ENCODE results near the gene SUMO3.

SUMO3 gene

DNA sequence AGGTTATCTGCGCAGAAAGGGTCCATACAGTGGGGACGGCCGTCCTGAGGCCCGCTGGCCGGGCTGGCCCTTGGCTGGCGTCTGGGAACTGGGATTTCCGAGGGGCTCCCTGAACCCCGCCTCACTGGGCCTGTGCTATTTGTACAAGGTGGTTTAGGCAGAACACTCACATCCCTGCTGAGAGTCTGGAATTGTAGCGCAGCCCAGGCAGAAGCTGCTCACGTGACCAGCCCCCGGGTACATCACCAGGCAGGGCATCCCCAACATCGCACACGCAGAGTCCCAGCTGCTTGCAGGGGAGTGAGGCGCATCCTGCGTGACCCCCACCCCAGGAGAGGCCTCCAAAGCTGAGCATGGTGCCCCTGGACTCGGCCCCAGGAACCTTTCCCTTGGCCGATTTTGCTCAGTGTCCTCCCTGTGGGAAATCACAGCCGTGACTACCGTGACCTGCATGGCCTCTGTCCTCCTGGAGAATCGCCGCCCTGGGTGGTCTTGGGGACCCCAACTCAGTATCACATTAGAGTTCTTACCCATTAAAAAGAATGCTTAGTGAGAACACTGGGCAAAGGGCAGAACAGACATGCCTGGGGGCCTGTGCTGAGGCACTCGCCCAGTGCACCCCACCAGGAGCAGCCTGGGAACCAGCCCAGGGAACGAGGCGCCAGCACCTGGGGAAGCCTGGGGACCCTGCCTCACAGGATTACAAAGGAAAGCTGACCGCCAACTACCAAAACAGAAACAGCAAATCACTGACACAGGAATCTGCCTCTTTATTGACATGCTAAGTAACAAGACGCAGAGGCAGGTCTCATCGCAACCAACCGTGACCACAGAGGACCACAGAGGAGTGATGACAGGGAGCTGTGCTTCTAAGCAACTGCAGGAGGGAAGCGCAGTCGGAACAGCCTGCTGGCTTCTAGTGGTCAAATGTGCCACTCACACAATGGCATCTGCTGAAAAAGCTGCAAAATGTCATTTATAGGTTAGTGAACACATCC, 49.7 kb downstream of the SUMO3 start:
- Histone ChIP-seq H3K27ac (ENCODE audit: low read depth, low read length) (no peak overlapping the region), H3K9me3 (ENCODE audit: control insufficient read depth, insufficient read depth, low read length) (no peaks in the 10 kb centered on the region)

DNA sequence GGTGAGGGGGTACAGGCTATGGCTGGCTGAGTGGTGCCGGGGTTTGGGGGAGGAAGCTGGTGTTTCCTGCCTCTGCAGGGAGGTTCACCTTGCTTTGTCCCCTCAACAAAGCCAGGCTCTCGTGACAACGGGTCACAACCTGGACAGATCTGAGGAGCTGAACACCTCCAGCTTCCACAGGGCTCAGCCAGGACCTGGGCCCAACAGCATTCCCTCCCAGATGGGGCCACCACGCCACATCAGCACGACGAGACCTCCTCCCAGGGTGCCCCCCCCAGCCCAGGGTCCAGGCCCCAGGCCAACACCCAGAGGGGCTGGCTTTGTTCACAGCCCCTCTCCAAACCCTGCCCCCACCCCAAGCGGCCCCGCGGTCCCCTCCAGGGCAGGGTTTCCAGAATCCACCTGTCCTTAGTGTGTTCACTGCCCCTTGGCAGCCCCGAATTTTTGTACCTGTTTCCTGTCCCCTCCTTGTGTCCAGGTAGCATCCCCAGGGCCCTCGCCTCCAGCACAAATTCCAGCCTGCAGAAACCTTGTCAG, 51.0 kb downstream of the SUMO3 start:
- no peaks in the 10 kb centered on the region for H3K9me2 ChIP-seq (replicated peaks; ENCODE audit: control insufficient read depth, low read length)
- no peaks in the 10 kb centered on the region for H4K20me1 ChIP-seq (ENCODE audit: control insufficient read depth, insufficient read depth, low read depth, low read length)
- H3K36me3 ChIP-seq (ENCODE audit: control insufficient read depth, low read length), result peaks cover 23% of the 10 kb centered on the region
- H3K4me2 ChIP-seq (ENCODE audit: low read length), result no peak overlapping the region
- H3K27me3 ChIP-seq (ENCODE audit: control insufficient read depth, low read length), result no peaks in the 10 kb centered on the region
- H3K9me3 ChIP-seq (ENCODE audit: control insufficient read depth, insufficient read depth, low read length), result no peaks in the 10 kb centered on the region
- H3K27ac ChIP-seq (ENCODE audit: low read depth, low read length), result no peak overlapping the region
- TF ChIP-seq, protein P1, sequence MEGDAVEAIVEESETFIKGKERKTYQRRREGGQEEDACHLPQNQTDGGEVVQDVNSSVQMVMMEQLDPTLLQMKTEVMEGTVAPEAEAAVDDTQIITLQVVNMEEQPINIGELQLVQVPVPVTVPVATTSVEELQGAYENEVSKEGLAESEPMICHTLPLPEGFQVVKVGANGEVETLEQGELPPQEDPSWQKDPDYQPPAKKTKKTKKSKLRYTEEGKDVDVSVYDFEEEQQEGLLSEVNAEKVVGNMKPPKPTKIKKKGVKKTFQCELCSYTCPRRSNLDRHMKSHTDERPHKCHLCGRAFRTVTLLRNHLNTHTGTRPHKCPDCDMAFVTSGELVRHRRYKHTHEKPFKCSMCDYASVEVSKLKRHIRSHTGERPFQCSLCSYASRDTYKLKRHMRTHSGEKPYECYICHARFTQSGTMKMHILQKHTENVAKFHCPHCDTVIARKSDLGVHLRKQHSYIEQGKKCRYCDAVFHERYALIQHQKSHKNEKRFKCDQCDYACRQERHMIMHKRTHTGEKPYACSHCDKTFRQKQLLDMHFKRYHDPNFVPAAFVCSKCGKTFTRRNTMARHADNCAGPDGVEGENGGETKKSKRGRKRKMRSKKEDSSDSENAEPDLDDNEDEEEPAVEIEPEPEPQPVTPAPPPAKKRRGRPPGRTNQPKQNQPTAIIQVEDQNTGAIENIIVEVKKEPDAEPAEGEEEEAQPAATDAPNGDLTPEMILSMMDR (IDR thresholded peaks at IDR 0.05; ENCODE audit: low read depth, low read length, poor library complexity, severe bottlenecking), result no peak
- no peak for TF ChIP-seq EZH2phosphoT487 (IDR thresholded peaks at IDR 0.05; ENCODE audit: borderline replicate concordance, low read length)
- H3K4me3 ChIP-seq (ENCODE audit: low read length), result no peak overlapping the region
- H3F3A ChIP-seq (ENCODE audit: control insufficient read depth, insufficient read depth), result no peaks in the 10 kb centered on the region
- H3K79me2 ChIP-seq (ENCODE audit: control insufficient read depth, low read length), result no peaks in the 10 kb centered on the region
- no peaks in the 10 kb centered on the region for H3K4me1 ChIP-seq (ENCODE audit: control insufficient read depth, low read length)

More for the DNA sequence above, 49.7 kb downstream of the SUMO3 start:
- no peaks in the 10 kb centered on the region for H3F3A ChIP-seq (ENCODE audit: control insufficient read depth, insufficient read depth)
- H3K9me2 ChIP-seq (replicated peaks; ENCODE audit: control insufficient read depth, low read length), result no peaks in the 10 kb centered on the region
- H3K79me2 ChIP-seq (ENCODE audit: control insufficient read depth, low read length), result no peaks in the 10 kb centered on the region
- H3K4me1 ChIP-seq (ENCODE audit: control insufficient read depth, low read length), result no peaks in the 10 kb centered on the region
- H3K36me3 ChIP-seq (ENCODE audit: control insufficient read depth, low read length), result peaks cover 35% of the 10 kb centered on the region
- H3K4me2 ChIP-seq (ENCODE audit: low read length), result no peak overlapping the region
- TF ChIP-seq EZH2phosphoT487 (IDR thresholded peaks at IDR 0.05; ENCODE audit: borderline replicate concordance, low read length), result no peak
- TF ChIP-seq, protein P1 (IDR thresholded peaks at IDR 0.05; ENCODE audit: low read depth, low read length, poor library complexity, severe bottlenecking), result no peak
- no peaks in the 10 kb centered on the region for H4K20me1 ChIP-seq (ENCODE audit: control insufficient read depth, insufficient read depth, low read depth, low read length)
- no peak overlapping the region for H3K4me3 ChIP-seq (ENCODE audit: low read length)
- H3K27me3 ChIP-seq (ENCODE audit: control insufficient read depth, low read length), result no peaks in the 10 kb centered on the region

DNA sequence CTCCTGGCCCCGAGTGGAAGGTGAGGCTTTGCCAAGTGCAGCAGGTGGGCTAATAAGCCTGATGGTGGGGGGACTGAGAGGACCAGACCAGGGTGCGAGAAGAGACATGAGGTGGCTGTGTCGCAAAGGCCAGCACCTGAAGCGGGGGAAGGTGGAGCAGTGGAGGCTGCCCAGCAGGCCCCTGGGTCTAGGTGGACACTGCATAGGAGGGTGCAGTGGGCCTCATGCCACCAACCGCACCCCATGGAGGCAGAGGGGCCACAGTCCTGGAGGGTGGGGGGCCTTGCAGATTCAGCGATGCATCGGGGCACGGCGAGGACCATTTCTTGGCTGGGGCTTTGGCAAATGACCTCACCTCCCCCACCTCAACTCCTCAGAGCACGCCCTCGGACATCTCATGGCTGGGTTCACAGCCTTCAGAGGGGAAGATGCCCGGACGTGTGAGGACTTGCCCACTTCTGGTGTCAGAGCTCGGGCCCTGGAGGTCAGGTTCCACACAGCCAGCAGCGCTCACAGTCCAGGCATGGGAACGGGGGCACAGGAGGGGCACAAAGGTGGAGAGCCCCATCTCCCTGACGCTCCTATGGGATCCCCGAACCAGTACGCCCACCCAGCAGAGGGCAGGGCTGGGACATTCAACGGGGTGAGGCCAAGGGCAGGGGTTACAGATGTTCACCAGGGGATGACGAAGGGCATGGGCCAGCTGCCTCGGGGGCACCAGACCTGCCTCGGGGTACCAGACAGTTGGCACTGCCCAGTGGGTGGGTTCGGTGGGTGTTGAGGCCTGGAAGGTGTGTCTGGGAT, 51.6 kb downstream of the SUMO3 start:
- Histone ChIP-seq H3K4me2 (ENCODE audit: low read length) (no peak overlapping the region), H3K36me3 (ENCODE audit: control insufficient read depth, low read length) (peaks cover 16% of the 10 kb centered on the region), H3K9me2 (replicated peaks; ENCODE audit: control insufficient read depth, low read length) (no peaks in the 10 kb centered on the region), H3F3A (ENCODE audit: control insufficient read depth, insufficient read depth) (no peaks in the 10 kb centered on the region), H3K27me3 (ENCODE audit: control insufficient read depth, low read length) (no peaks in the 10 kb centered on the region), H3K4me3 (ENCODE audit: low read length) (no peak overlapping the region), H3K79me2 (ENCODE audit: control insufficient read depth, low read length) (no peaks in the 10 kb centered on the region), H3K9me3 (ENCODE audit: control insufficient read depth, insufficient read depth, low read length) (no peaks in the 10 kb centered on the region), H3K4me1 (ENCODE audit: control insufficient read depth, low read length) (no peaks in the 10 kb centered on the region), H3K27ac (ENCODE audit: low read depth, low read length) (no peak overlapping the region), H4K20me1 (ENCODE audit: control insufficient read depth, insufficient read depth, low read depth, low read length) (no peaks in the 10 kb centered on the region)
- TF ChIP-seq EZH2phosphoT487 (IDR thresholded peaks at IDR 0.05; ENCODE audit: borderline replicate concordance, low read length), result no peak
- TF ChIP-seq, protein P1 (IDR thresholded peaks at IDR 0.05; ENCODE audit: low read depth, low read length, poor library complexity, severe bottlenecking), result no peak

All from DOHH2 (cell line).